H1 (cell line): Measurements from ENCODE around the gene CDH1.

Experiments used
- ASH2L ChIP-seq: fragments of 200-600, 300-600 bp; sonication (generic); IDR thresholded peaks from one replicate; pipeline ENCODE4 v1.7.1; 2017; ENCODE audit warnings: low read length
- ATF3 ChIP-seq: IDR thresholded peaks from 2 replicates; pipeline ENCODE4 v1.6.1; 2011; ENCODE audit warnings: low read depth, mild to moderate bottlenecking, low read length; ENCODE audit not compliant: insufficient read depth
- BRCA1 ChIP-seq: IDR thresholded peaks from 2 replicates; pipeline ENCODE4 v1.6.1; 2012; ENCODE audit warnings: low read depth, low read length, improper control_type of control experiment
- CHD1 ChIP-seq: IDR thresholded peaks from 2 replicates; pipeline ENCODE4 v1.6.1; 2012; ENCODE audit warnings: low read depth, low read length, improper control_type of control experiment
- CTCF ChIP-seq, 3 experiments: IDR thresholded peaks; 1 replicate in 2 of 3; 2 replicates in 1 of 3; pipeline versions ENCODE4 v1.5.1 to v1.6.1; 2011; ENCODE audit warnings: low read length in 3 of 3, mild to moderate bottlenecking in 3 of 3, inconsistent platforms in 2 of 3, low read depth in 1 of 3, moderate library complexity in 1 of 3; ENCODE audit not compliant: insufficient read depth in 1 of 3; ENCODE audit errors: control extremely low read depth in 1 of 3
- EP300 ChIP-seq, 2 experiments: IDR thresholded peaks; 1 replicate in 1 of 2; 2 replicates in 1 of 2; pipeline ENCODE4 v1.6.1; 2011 to 2012; ENCODE audit warnings: low read depth in 2 of 2, low read length in 2 of 2, mild to moderate bottlenecking in 2 of 2, borderline replicate concordance in 1 of 2, inconsistent platforms in 1 of 2, moderate library complexity in 1 of 2
- JUN ChIP-seq: IDR thresholded peaks from 2 replicates; pipeline ENCODE4 v1.6.1; 2011; ENCODE audit warnings: low read depth, mild to moderate bottlenecking, improper control_type of control experiment, low read length
- SP1 ChIP-seq: IDR thresholded peaks from 2 replicates; pipeline ENCODE4 v1.6.1; 2011; ENCODE audit warnings: low read depth, low read length
- SUZ12 ChIP-seq: fragments of 200-600 bp; sonication (generic); IDR thresholded peaks from 2 replicates; pipeline ENCODE4 v1.6.1; 2012; ENCODE audit warnings: mild to moderate bottlenecking, inconsistent platforms, low read length, moderate library complexity, mixed read lengths
- TAF1 ChIP-seq: IDR thresholded peaks from 2 replicates; pipeline ENCODE4 v1.6.1; 2011; ENCODE audit warnings: mild to moderate bottlenecking, low read depth, low read length

DNA sequence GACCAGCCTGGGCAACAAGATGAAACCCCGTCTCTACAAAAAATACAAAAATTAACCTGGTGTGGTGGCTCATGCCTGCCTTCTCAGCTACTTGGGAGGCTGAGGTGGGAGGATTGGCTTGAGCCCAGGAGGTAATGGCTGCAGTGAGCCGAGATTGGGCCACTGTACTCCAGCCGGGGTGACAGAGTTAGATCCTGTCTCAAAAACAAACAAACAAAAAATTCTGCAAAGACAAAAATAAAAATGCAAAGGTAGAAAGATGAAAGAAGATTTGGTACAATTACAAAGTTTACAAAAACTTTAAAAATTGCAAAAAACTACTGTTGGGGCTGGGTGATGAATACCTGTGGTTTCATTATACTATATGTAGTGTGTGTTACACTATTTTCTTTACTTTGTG lies 5.5 kb upstream of the CDH1 start:
- TF ChIP-seq EP300 (IDR thresholded peaks at IDR 0.05; ENCODE audit: borderline replicate concordance in 1 of 2, low read depth in 2 of 2, low read length in 2 of 2) (no peak), ASH2L (no peak), ATF3 (no peak), JUN (no peak), TAF1 (no peak), SP1 (no peak), CHD1 (no peak), SUZ12 (no peak), BRCA1 (no peak), CTCF (IDR thresholded peaks at IDR 0.05; ENCODE audit: control extremely low read depth in 1 of 3, insufficient read depth in 1 of 3, low read depth in 1 of 3, low read length in 3 of 3) (no peak)
